ENCODE results near the gene CDH4.

The CDH4 gene

DNA sequence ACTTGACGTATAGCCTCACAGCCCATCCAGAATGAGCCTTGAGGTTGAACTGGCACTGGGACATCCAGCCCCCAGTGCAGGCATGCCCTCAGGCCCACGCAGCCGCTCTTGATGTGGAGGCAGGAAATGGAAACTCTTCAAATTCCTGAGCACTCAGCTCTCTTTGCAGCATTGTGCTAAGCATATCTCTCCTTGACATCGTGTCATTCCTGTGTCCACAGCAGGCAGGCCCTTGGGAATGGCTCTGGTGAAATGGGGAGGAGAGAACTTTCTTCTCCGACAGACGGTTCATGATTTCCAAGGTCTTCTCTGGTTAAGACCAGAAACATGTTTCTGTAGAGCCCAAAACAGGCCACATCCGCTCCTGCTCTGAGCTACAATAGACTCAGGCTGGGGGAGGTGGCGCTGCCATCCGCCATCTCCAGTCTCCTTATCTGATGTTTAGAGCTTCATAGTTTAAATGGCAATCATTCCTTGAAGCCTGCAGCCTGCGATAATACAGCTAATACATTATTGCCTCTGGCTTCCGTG is 248.8 kb downstream of the CDH4 start:
- TF ChIP-seq, protein P1, sequence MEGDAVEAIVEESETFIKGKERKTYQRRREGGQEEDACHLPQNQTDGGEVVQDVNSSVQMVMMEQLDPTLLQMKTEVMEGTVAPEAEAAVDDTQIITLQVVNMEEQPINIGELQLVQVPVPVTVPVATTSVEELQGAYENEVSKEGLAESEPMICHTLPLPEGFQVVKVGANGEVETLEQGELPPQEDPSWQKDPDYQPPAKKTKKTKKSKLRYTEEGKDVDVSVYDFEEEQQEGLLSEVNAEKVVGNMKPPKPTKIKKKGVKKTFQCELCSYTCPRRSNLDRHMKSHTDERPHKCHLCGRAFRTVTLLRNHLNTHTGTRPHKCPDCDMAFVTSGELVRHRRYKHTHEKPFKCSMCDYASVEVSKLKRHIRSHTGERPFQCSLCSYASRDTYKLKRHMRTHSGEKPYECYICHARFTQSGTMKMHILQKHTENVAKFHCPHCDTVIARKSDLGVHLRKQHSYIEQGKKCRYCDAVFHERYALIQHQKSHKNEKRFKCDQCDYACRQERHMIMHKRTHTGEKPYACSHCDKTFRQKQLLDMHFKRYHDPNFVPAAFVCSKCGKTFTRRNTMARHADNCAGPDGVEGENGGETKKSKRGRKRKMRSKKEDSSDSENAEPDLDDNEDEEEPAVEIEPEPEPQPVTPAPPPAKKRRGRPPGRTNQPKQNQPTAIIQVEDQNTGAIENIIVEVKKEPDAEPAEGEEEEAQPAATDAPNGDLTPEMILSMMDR (IDR thresholded peaks at IDR 0.05), result no peak
- TF ChIP-seq ZFX (IDR thresholded peaks at IDR 0.05; ENCODE audit: borderline replicate concordance), result no peak
- no peak overlapping the region for H3K27ac ChIP-seq

DNA sequence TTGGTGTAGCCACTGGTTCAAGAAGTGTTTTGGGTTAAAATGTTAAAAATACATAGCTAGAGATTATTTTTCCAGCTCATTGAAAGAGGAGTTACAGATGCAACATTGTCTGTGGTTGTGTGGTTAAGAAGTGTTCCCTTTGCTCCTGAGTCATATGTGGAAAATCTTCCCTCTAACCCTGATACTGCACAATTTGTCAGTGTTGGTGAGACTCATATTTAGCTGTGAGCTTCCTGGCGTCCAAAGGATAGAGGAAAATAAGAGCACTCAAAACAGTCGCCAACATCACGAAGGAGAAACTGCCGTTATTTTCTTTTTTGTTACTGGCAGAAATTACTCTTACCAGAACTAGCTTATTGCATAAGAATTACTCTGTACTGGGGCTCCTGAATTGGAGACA is 250.4 kb downstream of the CDH4 start:
- TF ChIP-seq, protein P1 (IDR thresholded peaks at IDR 0.05), result no peak
- no peak for TF ChIP-seq ZFX (IDR thresholded peaks at IDR 0.05; ENCODE audit: borderline replicate concordance)
- no peak overlapping the region for H3K27ac ChIP-seq

DNA sequence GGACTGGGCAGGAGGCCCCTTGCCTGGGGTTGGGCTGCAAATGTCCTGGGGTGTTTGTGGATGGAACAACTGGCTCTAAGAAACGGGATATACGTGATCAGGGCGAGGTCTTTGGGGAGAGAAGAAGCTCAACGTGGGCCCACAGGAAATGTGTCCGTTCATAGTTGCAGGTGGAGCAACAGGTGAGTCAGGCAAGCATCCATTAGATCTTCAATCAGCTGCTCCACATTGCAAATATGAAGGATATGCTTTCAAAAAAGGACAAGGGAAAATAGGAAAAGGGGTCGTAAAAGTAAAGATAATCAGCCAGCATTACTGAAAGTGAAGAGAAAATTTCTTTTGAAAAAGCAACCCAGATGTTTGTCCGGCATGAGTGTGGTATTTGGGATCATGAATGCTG is 251.0 kb downstream of the CDH4 start:
- TF ChIP-seq ZFX (IDR thresholded peaks at IDR 0.05; ENCODE audit: borderline replicate concordance), result no peak
- TF ChIP-seq, protein P1 (IDR thresholded peaks at IDR 0.05), result no peak
- H3K27ac ChIP-seq, result no peak overlapping the region

DNA sequence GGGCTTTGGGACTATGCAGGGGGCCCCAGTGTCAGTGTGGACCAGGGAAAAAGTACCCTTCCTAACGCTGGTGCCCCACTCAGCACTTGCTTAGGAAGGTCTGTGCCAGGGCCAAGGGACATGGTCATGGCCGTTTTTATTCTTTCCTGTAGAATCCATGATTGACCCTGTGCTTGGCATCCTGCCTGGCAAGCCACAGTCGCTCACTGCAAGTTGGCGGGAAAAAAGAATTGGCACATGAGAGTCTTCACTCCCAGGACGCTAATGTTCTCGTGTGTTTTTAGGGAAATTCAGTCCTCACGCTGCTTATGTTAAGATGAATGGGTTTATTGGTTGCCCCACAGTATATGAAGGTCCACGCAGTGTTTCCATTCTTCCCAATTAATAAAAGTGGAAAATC is 253.4 kb downstream of the CDH4 start:
- no peak overlapping the region for H3K27ac ChIP-seq

DNA sequence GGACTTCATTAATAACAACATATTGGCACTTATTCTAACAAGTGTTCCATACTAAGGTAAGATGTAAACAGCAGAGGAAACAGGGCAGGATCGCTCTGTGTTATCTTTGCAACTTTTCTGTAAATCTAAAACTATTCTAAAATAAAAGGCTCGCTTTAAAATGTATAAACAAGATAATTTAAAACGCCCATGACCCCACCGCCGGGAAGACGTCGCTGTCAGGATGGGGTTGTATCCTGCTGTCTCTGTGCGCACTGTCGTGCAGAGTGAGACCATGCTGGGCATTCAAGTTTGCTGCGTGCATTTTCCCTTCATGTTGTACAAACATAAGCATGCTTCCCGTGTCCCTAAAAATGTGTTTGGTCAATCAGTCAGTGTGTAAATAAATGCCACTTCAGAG is 255.7 kb downstream of the CDH4 start:
- H3K27ac ChIP-seq, result no peak overlapping the region
- TF ChIP-seq, protein P1 (IDR thresholded peaks at IDR 0.05), result no peak
- no peak for TF ChIP-seq ZFX (IDR thresholded peaks at IDR 0.05; ENCODE audit: borderline replicate concordance)

More for the DNA sequence above, 253.4 kb downstream of the CDH4 start:
- TF ChIP-seq ZFX (IDR thresholded peaks at IDR 0.05; ENCODE audit: borderline replicate concordance), result no peak
- TF ChIP-seq, protein P1 (IDR thresholded peaks at IDR 0.05), result no peak

DNA sequence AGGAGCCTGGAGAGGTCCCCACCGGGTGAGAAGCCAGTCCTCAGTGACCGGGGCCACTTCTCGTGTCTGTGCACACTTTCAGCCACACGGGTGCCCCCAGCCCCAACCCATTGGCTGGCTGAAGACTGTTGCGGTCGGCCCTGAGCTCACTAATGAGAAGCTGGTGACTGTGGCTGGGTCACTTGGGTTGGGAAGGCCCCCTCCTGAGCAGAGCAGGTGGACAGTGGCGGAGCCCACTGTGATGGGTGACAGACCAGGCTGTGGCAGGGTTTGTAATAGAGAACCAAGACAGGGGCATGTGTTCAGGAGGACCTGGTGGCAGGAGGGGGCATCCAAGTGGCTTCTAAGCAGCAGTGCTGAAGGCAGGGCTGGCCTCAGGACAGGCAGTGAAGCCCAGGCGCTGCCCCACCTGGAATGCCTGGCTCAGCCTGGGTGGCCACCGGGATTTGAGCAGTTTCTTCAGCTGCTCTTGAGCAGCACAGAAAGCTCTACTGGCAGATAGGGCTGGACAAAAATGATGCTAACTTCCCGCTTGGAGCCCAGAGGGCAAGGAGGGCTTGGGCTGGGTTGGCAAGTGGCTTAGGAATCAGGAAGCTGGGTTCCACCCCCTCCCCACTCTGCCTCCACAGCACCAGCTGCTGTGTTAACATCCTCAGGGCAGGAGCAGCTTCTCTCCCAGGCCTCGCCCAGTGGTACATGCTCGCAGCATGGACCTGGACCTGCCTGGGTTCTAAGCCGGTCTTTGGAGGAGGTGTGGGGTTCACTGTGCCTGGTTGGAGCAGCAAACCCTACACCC is 256.4 kb downstream of the CDH4 start:
- TF ChIP-seq, protein P1 (IDR thresholded peaks at IDR 0.05), result no peak
- TF ChIP-seq ZFX (IDR thresholded peaks at IDR 0.05; ENCODE audit: borderline replicate concordance), result no peak
- H3K27ac ChIP-seq, result no peak overlapping the region

DNA sequence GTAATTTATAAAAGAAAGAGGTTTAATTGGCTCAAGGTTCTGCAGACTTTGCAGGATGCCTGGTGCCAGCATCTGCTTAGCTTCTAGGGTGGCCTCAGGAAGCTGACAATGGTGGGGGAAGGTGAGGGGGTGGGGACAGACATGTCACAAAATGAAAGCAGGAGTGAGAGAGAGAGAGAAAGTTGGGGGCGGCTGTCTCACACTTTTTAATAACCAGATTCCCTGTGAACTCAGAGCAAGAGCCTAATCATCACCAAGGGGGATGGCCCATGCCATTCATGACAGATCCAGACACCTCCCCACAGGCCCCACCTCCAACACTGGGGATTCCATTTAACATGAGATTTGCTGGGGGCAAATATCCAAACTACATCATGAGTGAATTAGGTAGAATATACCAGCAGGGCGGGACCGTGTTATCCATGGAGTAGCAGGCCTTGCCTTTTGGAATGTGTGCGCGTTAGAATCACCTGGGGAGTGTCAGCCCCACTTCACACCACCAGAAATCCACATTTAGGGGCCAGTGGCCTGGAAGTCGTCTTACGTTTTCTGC is 258.8 kb downstream of the CDH4 start:
- TF ChIP-seq ZFX (IDR thresholded peaks at IDR 0.05; ENCODE audit: borderline replicate concordance), result no peak
- TF ChIP-seq, protein P1 (IDR thresholded peaks at IDR 0.05), result no peak
- H3K27ac ChIP-seq, result no peak overlapping the region
